ENCODE results near the gene SLC6A15. TPM values are rescaled to one million over a fixed set of nuclear protein-coding genes. Genes with fewer than 3 reads are reported as not detected.

The SLC6A15 gene
- total RNA-seq, 1 experiment from 2014 or later: not detected

- peaks cover 7% of the 10 kb centered on the region; the same call in 1 of the 2 replicates for H3K9me3 ChIP-seq (ENCODE audit: low read length)
- no peaks in the 10 kb centered on the region for H3K27me3 ChIP-seq (ENCODE audit: low read length)
- H3K36me3 ChIP-seq (ENCODE audit: insufficient read depth, low read length): no peaks in the 10 kb centered on the region
- no peaks in the 10 kb centered on the region for H3K79me2 ChIP-seq (ENCODE audit: low read length)
- no peak for DNase-seq
- H3K4me1 ChIP-seq (ENCODE audit: low read length): no peaks in the 10 kb centered on the region
- H2AFZ ChIP-seq (ENCODE audit: low read length): no peak overlapping the region
- H3K27ac ChIP-seq (ENCODE audit: low read length): no peak overlapping the region
- no peaks in the 10 kb centered on the region for H3K9me2 ChIP-seq (replicated peaks; ENCODE audit: insufficient read depth, low read length)
- H3K4me3 ChIP-seq (ENCODE audit: low read length): no peak overlapping the region
- no peaks in the 10 kb centered on the region for H4K20me1 ChIP-seq (ENCODE audit: insufficient read depth, low read depth, low read length)
- no peak overlapping the region for H3K9ac ChIP-seq (ENCODE audit: low read length)
- no peak overlapping the region for H3K4me2 ChIP-seq (ENCODE audit: low read depth, low read length, poor library complexity, severe bottlenecking)
These were observed 51.9 kb downstream of the SLC6A15 start for GRCh38 chr12:84860718-84861117.

GRCh38 chr12:84858796-84859195 is 53.8 kb downstream of the SLC6A15 start:
- no peaks in the 10 kb centered on the region for H3K9me2 ChIP-seq (replicated peaks; ENCODE audit: insufficient read depth, low read length)
- H3K4me1 ChIP-seq (ENCODE audit: low read length): no peaks in the 10 kb centered on the region
- peaks cover 7% of the 10 kb centered on the region; the same call in 1 of the 2 replicates for H3K9me3 ChIP-seq (ENCODE audit: low read length)
- no peak overlapping the region for H3K4me3 ChIP-seq (ENCODE audit: low read length)
- H4K20me1 ChIP-seq (ENCODE audit: insufficient read depth, low read depth, low read length): no peaks in the 10 kb centered on the region
- no peaks in the 10 kb centered on the region for H3K27me3 ChIP-seq (ENCODE audit: low read length)
- H3K9ac ChIP-seq (ENCODE audit: low read length): no peak overlapping the region
- H2AFZ ChIP-seq (ENCODE audit: low read length): no peak overlapping the region
- no peaks in the 10 kb centered on the region for H3K36me3 ChIP-seq (ENCODE audit: insufficient read depth, low read length)
- H3K4me2 ChIP-seq (ENCODE audit: low read depth, low read length, poor library complexity, severe bottlenecking): no peak overlapping the region
- H3K27ac ChIP-seq (ENCODE audit: low read length): no peak overlapping the region
- H3K79me2 ChIP-seq (ENCODE audit: low read length): no peaks in the 10 kb centered on the region
- no peak for DNase-seq

- DNase-seq: no peak
- H3K79me2 ChIP-seq (ENCODE audit: low read length): no peaks in the 10 kb centered on the region
- H3K4me2 ChIP-seq (ENCODE audit: low read depth, low read length, poor library complexity, severe bottlenecking): no peak overlapping the region
- no peaks in the 10 kb centered on the region for H3K36me3 ChIP-seq (ENCODE audit: insufficient read depth, low read length)
- peaks cover 9% of the 10 kb centered on the region; the same call in 1 of the 2 replicates for H3K9me3 ChIP-seq (ENCODE audit: low read length)
- no peak overlapping the region for H2AFZ ChIP-seq (ENCODE audit: low read length)
- no peak overlapping the region for H3K27ac ChIP-seq (ENCODE audit: low read length)
- no peaks in the 10 kb centered on the region for H3K4me1 ChIP-seq (ENCODE audit: low read length)
- no peak overlapping the region for H3K4me3 ChIP-seq (ENCODE audit: low read length)
- no peaks in the 10 kb centered on the region for H4K20me1 ChIP-seq (ENCODE audit: insufficient read depth, low read depth, low read length)
- H3K9ac ChIP-seq (ENCODE audit: low read length): no peak overlapping the region
- H3K9me2 ChIP-seq (replicated peaks; ENCODE audit: insufficient read depth, low read length): no peaks in the 10 kb centered on the region
- H3K27me3 ChIP-seq (ENCODE audit: low read length): no peaks in the 10 kb centered on the region
These were observed 54.9 kb downstream of the SLC6A15 start for GRCh38 chr12:84857525-84858208.

GRCh38 chr12:84856156-84856900 is 56.3 kb downstream of the SLC6A15 start:
- Histone ChIP-seq H3K79me2 (ENCODE audit: low read length) (no peaks in the 10 kb centered on the region), H3K9me3 (ENCODE audit: low read length) (peaks cover 9% of the 10 kb centered on the region; the same call in 1 of the 2 replicates), H3K27ac (ENCODE audit: low read length) (no peak overlapping the region), H2AFZ (ENCODE audit: low read length) (no peak overlapping the region), H3K9ac (ENCODE audit: low read length) (no peak overlapping the region), H3K4me2 (ENCODE audit: low read depth, low read length, poor library complexity, severe bottlenecking) (no peak overlapping the region), H4K20me1 (ENCODE audit: insufficient read depth, low read depth, low read length) (no peaks in the 10 kb centered on the region), H3K4me3 (ENCODE audit: low read length) (no peak overlapping the region), H3K36me3 (ENCODE audit: insufficient read depth, low read length) (no peaks in the 10 kb centered on the region), H3K27me3 (ENCODE audit: low read length) (no peaks in the 10 kb centered on the region), H3K9me2 (replicated peaks; ENCODE audit: insufficient read depth, low read length) (no peaks in the 10 kb centered on the region), H3K4me1 (ENCODE audit: low read length) (no peaks in the 10 kb centered on the region)
- no peak for DNase-seq

GRCh38 chr12:84843593-84844144 is 68.9 kb downstream of the SLC6A15 start:
- Histone ChIP-seq H3K9ac (ENCODE audit: low read length) (no peak overlapping the region), H4K20me1 (ENCODE audit: insufficient read depth, low read depth, low read length) (no peaks in the 10 kb centered on the region), H3K9me2 (replicated peaks; ENCODE audit: insufficient read depth, low read length) (no peaks in the 10 kb centered on the region), H3K4me2 (ENCODE audit: low read depth, low read length, poor library complexity, severe bottlenecking) (no peak overlapping the region), H3K9me3 (ENCODE audit: low read length) (no peaks in the 10 kb centered on the region), H3K4me1 (ENCODE audit: low read length) (no peaks in the 10 kb centered on the region), H3K27ac (ENCODE audit: low read length) (no peak overlapping the region), H3K79me2 (ENCODE audit: low read length) (no peaks in the 10 kb centered on the region), H3K27me3 (ENCODE audit: low read length) (no peaks in the 10 kb centered on the region), H2AFZ (ENCODE audit: low read length) (no peak overlapping the region), H3K36me3 (ENCODE audit: insufficient read depth, low read length) (no peaks in the 10 kb centered on the region), H3K4me3 (ENCODE audit: low read length) (no peak overlapping the region)
- no peak for DNase-seq

- DNase-seq: peak; percentile 75
- no peaks in the 10 kb centered on the region for H4K20me1 ChIP-seq (ENCODE audit: insufficient read depth, low read depth, low read length)
- H3K9ac ChIP-seq (ENCODE audit: low read length): no peak overlapping the region
- no peak overlapping the region for H3K4me3 ChIP-seq (ENCODE audit: low read length)
- no peaks in the 10 kb centered on the region for H3K36me3 ChIP-seq (ENCODE audit: insufficient read depth, low read length)
- no peaks in the 10 kb centered on the region for H3K4me1 ChIP-seq (ENCODE audit: low read length)
- no peak overlapping the region for H3K4me2 ChIP-seq (ENCODE audit: low read depth, low read length, poor library complexity, severe bottlenecking)
- no peak overlapping the region for H3K27ac ChIP-seq (ENCODE audit: low read length)
- H3K9me2 ChIP-seq (replicated peaks; ENCODE audit: insufficient read depth, low read length): no peaks in the 10 kb centered on the region
- no peak overlapping the region for H2AFZ ChIP-seq (ENCODE audit: low read length)
- no peaks in the 10 kb centered on the region for H3K9me3 ChIP-seq (ENCODE audit: low read length)
- no peaks in the 10 kb centered on the region for H3K27me3 ChIP-seq (ENCODE audit: low read length)
- no peaks in the 10 kb centered on the region for H3K79me2 ChIP-seq (ENCODE audit: low read length)
These were observed 70.1 kb downstream of the SLC6A15 start for GRCh38 chr12:84842406-84843013.

DNA sequence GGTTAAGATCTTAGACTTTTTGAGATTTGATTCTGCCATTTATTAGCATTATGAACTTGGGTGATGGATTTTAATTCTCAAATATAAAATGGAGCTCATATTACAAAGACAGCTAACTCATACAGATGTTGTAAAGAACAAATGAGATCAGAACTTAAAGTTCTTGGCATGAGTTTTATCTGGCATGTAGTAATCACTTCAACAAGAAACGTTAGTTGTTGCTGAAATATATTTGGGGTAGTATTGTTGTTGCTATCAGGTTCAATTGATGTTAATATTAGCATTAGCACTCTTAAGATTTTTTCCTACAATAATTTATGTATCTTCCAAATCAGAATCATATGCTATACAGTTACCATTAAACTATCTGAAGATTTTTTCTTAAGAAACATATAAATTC is 71.0 kb downstream of the SLC6A15 start:
- H3K9me3 ChIP-seq (ENCODE audit: low read length): no peaks in the 10 kb centered on the region
- H3K27ac ChIP-seq (ENCODE audit: low read length): no peak overlapping the region
- no peak overlapping the region for H2AFZ ChIP-seq (ENCODE audit: low read length)
- H3K79me2 ChIP-seq (ENCODE audit: low read length): no peaks in the 10 kb centered on the region
- no peak overlapping the region for H3K4me3 ChIP-seq (ENCODE audit: low read length)
- no peaks in the 10 kb centered on the region for H3K27me3 ChIP-seq (ENCODE audit: low read length)
- no peaks in the 10 kb centered on the region for H3K4me1 ChIP-seq (ENCODE audit: low read length)
- no peak for DNase-seq
- no peaks in the 10 kb centered on the region for H3K9me2 ChIP-seq (replicated peaks; ENCODE audit: insufficient read depth, low read length)
- H3K9ac ChIP-seq (ENCODE audit: low read length): no peak overlapping the region
- H3K36me3 ChIP-seq (ENCODE audit: insufficient read depth, low read length): no peaks in the 10 kb centered on the region
- H4K20me1 ChIP-seq (ENCODE audit: insufficient read depth, low read depth, low read length): no peaks in the 10 kb centered on the region
- no peak overlapping the region for H3K4me2 ChIP-seq (ENCODE audit: low read depth, low read length, poor library complexity, severe bottlenecking)

DNA sequence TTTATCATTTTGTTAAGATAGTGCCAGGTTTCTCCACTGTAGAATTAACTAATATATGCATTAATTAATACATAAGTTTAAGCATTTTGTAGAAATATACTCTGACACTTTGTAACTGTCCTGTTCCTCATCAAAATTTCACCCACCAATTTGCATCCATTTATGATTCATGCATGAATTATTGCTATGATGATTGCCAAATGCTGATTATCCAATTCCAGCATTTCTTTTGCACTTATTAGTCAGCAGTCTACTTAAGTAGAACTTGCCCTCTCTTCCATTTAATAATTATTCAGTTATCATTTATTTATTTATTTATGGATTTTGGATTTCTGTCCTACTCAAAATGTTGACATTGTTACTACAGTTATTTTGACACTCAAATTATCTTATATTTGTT is 72.2 kb downstream of the SLC6A15 start:
- no peak overlapping the region for H2AFZ ChIP-seq (ENCODE audit: low read length)
- H3K4me3 ChIP-seq (ENCODE audit: low read length): no peak overlapping the region
- H4K20me1 ChIP-seq (ENCODE audit: insufficient read depth, low read depth, low read length): no peaks in the 10 kb centered on the region
- no peak overlapping the region for H3K9ac ChIP-seq (ENCODE audit: low read length)
- H3K79me2 ChIP-seq (ENCODE audit: low read length): no peaks in the 10 kb centered on the region
- no peaks in the 10 kb centered on the region for H3K27me3 ChIP-seq (ENCODE audit: low read length)
- no peaks in the 10 kb centered on the region for H3K36me3 ChIP-seq (ENCODE audit: insufficient read depth, low read length)
- no peaks in the 10 kb centered on the region for H3K9me2 ChIP-seq (replicated peaks; ENCODE audit: insufficient read depth, low read length)
- H3K27ac ChIP-seq (ENCODE audit: low read length): no peak overlapping the region
- H3K9me3 ChIP-seq (ENCODE audit: low read length): no peaks in the 10 kb centered on the region
- no peaks in the 10 kb centered on the region for H3K4me1 ChIP-seq (ENCODE audit: low read length)
- H3K4me2 ChIP-seq (ENCODE audit: low read depth, low read length, poor library complexity, severe bottlenecking): no peak overlapping the region
- DNase-seq: no peak

Data from Karpas-422 (cell line).